Pulmonary artery endothelial cell (primary cell): ENCODE data around the gene MEIOSIN. TPM values are rescaled to one million over a fixed set of nuclear protein-coding genes. Genes with fewer than 3 reads are reported as not detected.

Experiments used
- DNase-seq: peaks from one replicate; pipeline ENCODE4 v3.0.0-alpha.2; 2011; ENCODE audit warnings: low read depth, low spot score
- total RNA-seq: library from RNA; depleted of rRNA; stranded (reverse); fragments of >200 nt; gene quantifications from 2 replicates; pipeline ENCODE4 v1.2.3, GENCODE V29; 2014

MEIOSIN gene
- total RNA-seq, 1 donor from 2014 or later, result not detected

DNA sequence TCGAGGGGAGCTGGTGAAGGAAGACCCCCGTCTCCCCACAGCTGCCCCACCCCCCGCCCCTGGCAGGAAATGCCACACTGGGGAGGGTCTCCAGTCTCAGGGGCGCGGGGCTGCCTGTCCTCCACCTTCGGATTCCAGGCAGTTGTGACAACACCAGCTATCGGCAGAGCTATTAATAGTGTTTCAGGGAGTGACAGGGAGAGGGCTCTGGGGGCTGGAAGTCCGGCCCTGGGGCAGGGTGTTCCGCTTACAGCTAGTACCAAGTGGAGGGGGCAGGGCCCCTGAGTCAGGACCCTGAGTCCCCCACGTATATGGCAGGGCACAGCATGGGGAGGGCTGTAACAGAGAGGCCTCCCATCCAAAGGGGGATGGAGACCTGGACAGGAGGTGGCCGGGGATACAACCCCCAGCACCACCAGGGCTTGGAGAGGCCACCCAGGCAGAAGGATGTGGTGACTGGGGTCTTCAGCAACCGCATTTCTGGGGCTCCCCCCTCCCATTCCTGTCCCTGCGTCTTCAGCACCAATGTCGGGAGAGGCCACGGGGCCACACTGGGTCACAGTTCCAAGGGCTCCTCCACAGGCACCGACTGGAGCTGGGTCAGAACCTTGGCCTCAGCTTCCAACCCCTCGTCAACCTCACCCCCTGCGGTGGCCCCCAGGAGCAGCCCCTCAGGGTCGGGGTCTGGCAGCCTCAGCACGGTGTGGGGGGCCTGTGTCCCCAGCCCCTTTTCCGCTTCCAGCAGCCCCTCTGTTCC lies 31.9 kb downstream of the MEIOSIN start:
- no peak for DNase-seq

- DNase-seq, result no peak
These were observed 32.6 kb downstream of the MEIOSIN start for GRCh38 chr19:45765702-45766295.

DNA sequence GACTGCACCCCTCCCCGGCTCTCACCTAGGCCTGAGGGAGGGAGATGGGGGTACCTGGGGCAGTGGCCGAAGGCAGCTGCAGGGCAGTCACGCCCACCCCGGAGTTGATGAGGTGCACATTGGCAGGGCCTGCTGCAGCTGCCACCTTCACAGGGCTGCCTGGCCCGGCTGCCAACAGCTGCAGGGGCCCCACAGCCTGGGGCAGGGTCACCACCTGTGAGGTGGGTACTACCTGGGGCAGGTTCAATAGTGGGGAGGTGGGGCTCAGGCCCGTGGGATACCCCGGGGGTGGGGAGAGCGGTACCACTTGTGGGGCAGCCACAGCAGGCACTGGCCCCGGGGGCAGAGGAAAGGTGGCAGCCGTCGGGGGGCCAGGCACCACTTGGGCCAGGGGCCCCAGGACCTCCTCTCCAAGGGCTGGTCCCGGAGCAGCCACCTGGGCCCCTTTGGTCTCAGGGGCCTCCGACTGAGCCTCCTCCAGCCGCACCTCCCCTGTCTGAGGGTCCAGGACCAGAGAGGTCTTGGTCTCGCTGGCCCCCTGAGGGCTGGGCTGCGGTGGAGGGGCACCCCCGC lies 33.1 kb downstream of the MEIOSIN start:
- no peak for DNase-seq

DNA sequence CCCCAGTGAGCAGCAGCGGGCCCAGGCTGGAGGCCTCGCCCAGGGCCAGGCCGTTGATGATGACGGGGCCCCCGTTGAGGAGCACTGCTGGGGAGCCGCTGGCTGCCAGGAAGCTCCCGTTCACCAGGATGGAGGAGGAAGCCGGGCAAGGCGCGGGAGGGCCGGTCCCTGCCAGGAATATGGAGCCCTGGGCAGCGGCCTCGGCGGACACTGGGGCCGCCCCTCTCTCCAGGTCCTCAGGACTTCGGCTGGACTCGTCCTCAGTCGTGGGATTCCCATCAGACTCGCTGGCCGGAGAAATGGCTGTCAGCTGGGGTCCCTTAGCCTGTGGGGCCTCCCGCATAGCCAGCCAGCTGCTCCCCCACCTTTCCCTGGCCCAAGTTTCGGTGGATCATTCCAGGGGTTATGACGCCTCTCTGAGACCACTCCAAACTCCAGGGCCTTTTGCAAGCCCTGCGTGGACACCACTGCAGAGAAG lies 33.7 kb downstream of the MEIOSIN start:
- DNase-seq, result no peak

- no peak for DNase-seq
These were observed 34.2 kb downstream of the MEIOSIN start for GRCh38 chr19:45767410-45767880.

GRCh38 chr19:45767881-45768654 lies 34.8 kb downstream of the MEIOSIN start:
- no peak for DNase-seq

DNA sequence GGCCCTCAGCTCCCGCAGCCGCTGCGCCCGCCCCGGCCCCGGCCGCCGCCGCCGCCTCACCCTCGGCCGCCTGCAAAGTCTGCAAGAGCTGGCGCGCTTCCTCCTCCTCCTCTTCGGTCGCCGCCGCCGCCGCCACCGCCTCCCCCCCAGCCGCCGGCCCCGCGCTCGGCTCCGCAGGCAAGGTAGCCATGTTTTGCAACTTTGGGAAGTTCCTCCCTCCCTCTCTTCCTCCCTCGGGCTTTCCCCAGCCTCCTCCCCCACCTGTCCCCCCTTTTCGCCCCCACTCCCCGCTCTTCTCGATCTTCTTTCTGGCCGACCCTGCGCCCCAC lies 35.4 kb downstream of the MEIOSIN start:
- no peak for DNase-seq

DNA sequence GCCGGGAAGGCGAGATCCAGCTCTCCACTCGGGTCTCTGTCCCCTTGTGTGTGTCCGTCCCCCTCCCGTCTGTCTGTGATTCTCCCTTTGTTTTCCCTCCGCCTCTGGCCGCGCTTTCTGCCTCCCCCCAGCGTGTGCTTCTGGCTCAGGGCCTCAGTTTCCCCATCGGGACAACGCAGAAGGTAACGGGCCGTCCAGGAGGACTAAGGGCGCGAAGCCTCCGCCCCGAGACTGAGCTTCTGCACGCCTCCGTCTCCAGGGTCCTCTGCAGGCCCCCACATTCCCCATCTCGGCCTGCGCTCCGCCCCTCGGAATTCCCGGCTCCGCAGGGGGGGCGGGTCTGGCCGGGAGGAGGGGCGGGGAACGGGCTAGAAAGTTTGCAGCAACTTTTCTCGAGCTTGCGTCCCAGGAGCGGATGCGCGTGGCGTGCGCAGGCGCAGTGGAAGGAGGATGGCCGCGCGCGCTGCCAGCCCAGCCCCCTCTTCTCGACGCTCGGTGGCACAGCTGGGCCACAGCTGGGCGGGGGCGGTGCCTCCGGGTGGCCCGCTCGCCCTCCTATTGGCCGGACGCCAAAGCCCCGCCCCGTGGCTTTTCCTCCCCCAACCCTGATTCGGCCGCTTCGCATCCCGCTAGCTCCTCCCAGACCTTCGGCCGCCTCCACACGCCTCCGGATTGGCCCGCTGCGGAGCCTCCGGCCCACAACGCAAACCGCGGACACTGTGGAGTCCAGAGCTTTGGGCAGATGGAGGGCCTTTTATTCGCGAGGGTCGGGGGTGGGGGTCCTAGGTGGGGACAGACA lies 35.9 kb downstream of the MEIOSIN start, which contains the start of gene SIX5:
SIX5 (minus strand) TSS at position 269 of the 799 bp plus-strand sequence. CDS start 408 bp downstream, outside the sequence.
- DNase-seq, result peak; percentile 90

DNA sequence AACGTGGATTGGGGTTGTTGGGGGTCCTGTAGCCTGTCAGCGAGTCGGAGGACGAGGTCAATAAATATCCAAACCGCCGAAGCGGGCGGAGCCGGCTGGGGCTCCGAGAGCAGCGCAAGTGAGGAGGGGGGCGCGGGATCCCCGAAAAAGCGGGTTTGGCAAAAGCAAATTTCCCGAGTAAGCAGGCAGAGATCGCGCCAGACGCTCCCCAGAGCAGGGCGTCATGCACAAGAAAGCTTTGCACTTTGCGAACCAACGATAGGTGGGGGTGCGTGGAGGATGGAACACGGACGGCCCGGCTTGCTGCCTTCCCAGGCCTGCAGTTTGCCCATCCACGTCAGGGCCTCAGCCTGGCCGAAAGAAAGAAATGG lies 36.6 kb downstream of the MEIOSIN start:
- DNase-seq, result no peak

- DNase-seq, result peak; percentile 95
These were observed 37.2 kb downstream of the MEIOSIN start for GRCh38 chr19:45770192-45771101.

- no peak for DNase-seq
These were observed 38.2 kb downstream of the MEIOSIN start for GRCh38 chr19:45771311-45771933.

DNA sequence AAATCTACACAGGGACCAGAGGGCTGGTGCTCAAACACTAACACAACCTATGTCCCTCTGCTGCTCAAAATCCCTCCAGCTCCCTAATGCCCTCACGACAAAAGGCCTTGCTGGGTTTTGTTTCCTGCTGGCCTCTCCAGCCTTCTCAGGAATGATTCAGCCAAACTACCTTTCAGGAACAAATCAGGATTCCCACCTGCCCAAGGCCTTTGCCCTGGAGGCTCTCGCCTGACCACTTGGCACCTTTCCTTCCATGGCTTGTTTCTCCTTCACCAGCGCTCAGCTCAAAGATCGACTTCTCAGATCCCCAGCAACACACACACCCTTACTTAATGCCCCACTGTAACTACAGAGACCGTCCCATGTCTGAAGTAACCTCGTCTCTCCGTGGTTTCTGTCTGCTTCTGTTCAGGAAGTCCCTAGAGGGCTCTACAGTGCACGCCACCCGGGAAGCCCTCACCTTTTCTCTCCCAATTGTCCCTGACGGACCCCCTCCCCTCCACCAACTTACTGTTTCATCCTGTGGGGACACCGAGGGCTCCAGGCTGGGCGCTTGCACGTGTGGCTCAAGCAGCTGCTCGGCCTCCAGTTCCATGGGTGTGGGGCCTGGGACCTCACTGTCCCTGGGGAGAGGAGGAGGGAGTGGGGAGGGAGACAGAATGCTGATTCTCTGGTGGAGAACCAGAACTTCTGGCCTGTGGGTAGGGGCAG lies 39.0 kb downstream of the MEIOSIN start:
- DNase-seq, result no peak

- no peak for DNase-seq
These were observed 39.7 kb downstream of the MEIOSIN start for GRCh38 chr19:45772912-45773311.

DNA sequence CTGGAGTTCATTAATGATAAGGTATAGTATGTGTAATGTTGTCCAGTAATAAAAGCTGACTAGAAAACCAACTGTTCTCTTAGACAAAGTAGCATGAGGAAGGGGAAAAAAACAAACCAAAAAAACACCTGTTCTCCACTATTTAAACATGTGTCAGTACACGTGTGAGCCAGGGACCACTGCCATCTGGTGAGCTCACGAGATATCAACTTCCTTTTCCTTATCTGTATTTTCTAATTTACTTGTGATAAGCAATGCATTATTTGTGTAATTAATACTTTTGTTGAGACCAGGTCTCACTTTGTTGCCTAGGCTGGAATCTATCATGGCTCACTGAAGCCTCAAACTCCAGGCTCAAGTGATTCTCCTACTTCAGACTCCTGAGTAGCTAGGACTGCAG lies 40.1 kb downstream of the MEIOSIN start:
- DNase-seq, result no peak

DNA sequence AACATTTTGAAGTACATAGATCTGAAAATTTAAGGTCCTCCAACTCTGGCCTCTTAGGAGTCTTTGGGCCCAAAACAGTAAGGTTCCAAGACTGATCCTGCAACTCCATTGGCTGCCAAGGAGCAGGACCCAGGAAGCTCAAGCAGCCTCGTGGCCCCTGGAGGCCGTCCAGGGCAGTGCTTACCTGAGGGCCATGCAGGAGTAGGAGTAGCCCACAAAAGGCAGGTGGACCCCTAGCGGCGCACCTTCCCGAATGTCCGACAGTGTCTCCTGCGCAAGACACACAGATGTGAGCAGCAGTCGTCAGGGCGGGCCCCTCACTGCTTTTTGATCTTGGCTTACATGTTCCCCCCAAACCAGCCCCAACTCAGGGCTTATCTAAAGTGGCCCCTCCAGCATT lies 41.5 kb downstream of the MEIOSIN start:
- no peak for DNase-seq

DNA sequence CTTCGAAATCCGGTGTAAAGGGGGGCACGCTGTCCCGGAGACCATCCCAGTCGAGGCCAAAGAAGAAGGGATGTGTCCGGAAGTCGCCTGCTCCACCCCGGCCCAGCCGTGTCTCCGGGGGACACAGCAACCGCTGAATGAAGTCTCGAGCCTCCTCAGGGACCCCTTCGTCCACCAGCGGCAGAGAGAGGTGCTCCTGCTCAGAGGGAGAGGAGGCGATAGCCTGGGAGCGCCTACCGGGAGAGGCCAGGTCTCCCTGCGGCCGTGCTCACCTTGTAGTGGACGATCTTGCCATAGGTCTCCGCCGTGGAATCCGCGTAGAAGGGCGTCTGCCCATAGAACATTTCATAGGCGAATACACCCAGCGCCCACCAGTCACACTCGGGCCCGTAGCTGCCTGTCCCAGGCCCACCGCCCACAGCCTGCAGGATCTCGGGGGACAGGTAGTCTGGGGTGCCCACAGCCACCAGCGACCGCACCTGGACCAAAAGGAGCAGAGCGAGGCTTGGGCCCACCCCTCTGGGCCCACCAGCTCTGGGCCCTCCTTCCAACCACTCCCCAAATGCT lies 44.2 kb downstream of the MEIOSIN start:
- DNase-seq, result no peak

- no peak for DNase-seq
These were observed 44.9 kb downstream of the MEIOSIN start for GRCh38 chr19:45778010-45778661.
